Neuronal stem cell (in vitro differentiated cells): ENCODE measurements around the gene CMYA5.

Experiments
- DNase-seq: peaks from one replicate; pipeline ENCODE4 v3.0.0-alpha.2; 2013; ENCODE audit warnings: low spot score
- H2AFZ ChIP-seq: one replicate; pipeline ENCODE4 v1.6.1; 2013; ENCODE audit warnings: mild to moderate bottlenecking, low read length, inconsistent platforms
- H2AK5ac ChIP-seq: 2 replicates; pipeline ENCODE4 v1.6.1; 2013; ENCODE audit warnings: low read depth, mild to moderate bottlenecking, inconsistent platforms, low read length, moderate library complexity, mixed read lengths
- H2BK120ac ChIP-seq: 2 replicates; pipeline ENCODE4 v1.6.1; 2013; ENCODE audit warnings: low read depth, mild to moderate bottlenecking, inconsistent platforms, low read length, moderate library complexity, mixed read lengths
- H2BK12ac ChIP-seq: one replicate; pipeline ENCODE4 v1.6.1; 2013; ENCODE audit warnings: low read length, inconsistent platforms
- H2BK15ac ChIP-seq: 2 replicates; pipeline ENCODE4 v1.6.1; 2013; ENCODE audit warnings: mild to moderate bottlenecking, low read length, inconsistent platforms, mixed read lengths
- H2BK5ac ChIP-seq: one replicate; pipeline ENCODE4 v1.6.1; 2013; ENCODE audit warnings: inconsistent platforms, mild to moderate bottlenecking, low read length, moderate library complexity
- H3K14ac ChIP-seq: one replicate; pipeline ENCODE4 v1.6.1; 2013; ENCODE audit warnings: low read length, inconsistent platforms
- H3K18ac ChIP-seq: 2 replicates; pipeline ENCODE4 v1.6.1; 2013; ENCODE audit warnings: low read length, inconsistent platforms
- H3K23ac ChIP-seq: 2 replicates; pipeline ENCODE4 v1.6.1; 2013; ENCODE audit warnings: low read depth, mild to moderate bottlenecking, mixed read lengths, low read length, inconsistent platforms; ENCODE audit not compliant: poor library complexity
- H3K27ac ChIP-seq: replicated peaks from 3 replicates; pipeline ENCODE4 v1.5.1; 2013; ENCODE audit warnings: low read length, inconsistent platforms
- H3K27me3 ChIP-seq, 3 experiments: 2 replicates each; pipeline ENCODE4 v1.6.1; 2013; ENCODE audit warnings: low read length in 3 of 3, mild to moderate bottlenecking in 2 of 3, inconsistent platforms in 1 of 3, low read depth in 1 of 3, mixed read lengths in 1 of 3, moderate library complexity in 1 of 3; ENCODE audit not compliant: control insufficient read depth in 3 of 3, insufficient read depth in 3 of 3
- H3K36me3 ChIP-seq, 2 donors: replicated peaks in 1 of 2; 2 replicates each; pipeline ENCODE4 v1.6.1; 2013; ENCODE audit warnings: low read length in 2 of 2; ENCODE audit not compliant: control insufficient read depth in 2 of 2, insufficient read depth in 2 of 2
- H3K4ac ChIP-seq: 2 replicates; pipeline ENCODE4 v1.6.1; 2013; ENCODE audit warnings: inconsistent platforms, mild to moderate bottlenecking, low read length, moderate library complexity
- H3K4me1 ChIP-seq, 2 donors: 1 replicate in 1 of 2; 2 replicates in 1 of 2; pipeline ENCODE4 v1.6.1; 2013; ENCODE audit warnings: low read length in 2 of 2, low read depth in 1 of 2; ENCODE audit not compliant: control insufficient read depth in 2 of 2, insufficient read depth in 1 of 2
- H3K4me2 ChIP-seq: one replicate; pipeline ENCODE4 v1.6.1; 2013; ENCODE audit warnings: mild to moderate bottlenecking, low read length, inconsistent platforms; ENCODE audit not compliant: insufficient read depth, poor library complexity, severe bottlenecking
- H3K4me3 ChIP-seq, 2 donors: 2 replicates each; pipeline ENCODE4 v1.5.1; 2013; ENCODE audit warnings: low read length in 2 of 2, mild to moderate bottlenecking in 2 of 2, inconsistent platforms in 1 of 2, moderate library complexity in 1 of 2
- H3K79me1 ChIP-seq: one replicate; pipeline ENCODE4 v1.6.1; 2013; ENCODE audit warnings: low read depth, mild to moderate bottlenecking, inconsistent platforms, low read length, moderate library complexity
- H3K9ac ChIP-seq: one replicate; pipeline ENCODE4 v1.6.1; 2013; ENCODE audit warnings: mild to moderate bottlenecking, low read depth, low read length, inconsistent platforms; ENCODE audit not compliant: poor library complexity
- H3K9me3 ChIP-seq, 2 donors: replicated peaks in 1 of 2; 2 replicates each; pipeline versions ENCODE3 to v1.6.1; 2013; ENCODE audit warnings: low read length in 2 of 2, mild to moderate bottlenecking in 2 of 2, inconsistent platforms in 1 of 2, low read depth in 1 of 2, mixed read lengths in 1 of 2, moderate library complexity in 1 of 2; ENCODE audit not compliant: control insufficient read depth in 2 of 2, insufficient read depth in 1 of 2
- H4K8ac ChIP-seq: one replicate; pipeline ENCODE4 v1.6.1; 2013; ENCODE audit warnings: low read depth, mild to moderate bottlenecking, inconsistent platforms, low read length, moderate library complexity
- H4K91ac ChIP-seq: one replicate; pipeline ENCODE4 v1.6.1; 2013; ENCODE audit warnings: low read length, low read depth, mild to moderate bottlenecking, inconsistent platforms; ENCODE audit not compliant: poor library complexity
- WGBS, 2 donors: extraction: QIAGEN DNeasy Blood & Tissue Kit; methylation state at CpG; one replicate each; pipeline ENCODE4 v1.1.7; 2013; ENCODE audit warnings: missing lambda C conversion rate in 2 of 2, mixed read lengths in 1 of 2; ENCODE audit not compliant: insufficient read length in 2 of 2, insufficient replicate concordance in 1 of 2; ENCODE audit errors: extremely low coverage in 2 of 2; 5-methylcytosine and 5-hydroxymethylcytosine counted together

CMYA5 gene

GRCh38 chr5:79825802-79826201 is 136.2 kb downstream of the CMYA5 start:
- Histone ChIP-seq H2BK15ac (no peak overlapping the region), H3K4me1 (no peaks in the 10 kb centered on the region)

GRCh38 chr5:79827159-79827629 is 137.6 kb downstream of the CMYA5 start:
- no peak overlapping the region for H3K4me3 ChIP-seq

More at GRCh38 chr5:79825802-79826201, 136.2 kb downstream of the CMYA5 start:
- Histone ChIP-seq H3K18ac (no peak overlapping the region), H2AK5ac (no peak overlapping the region), H3K79me1 (no peaks in the 10 kb centered on the region), H3K23ac (no peak overlapping the region), H4K91ac (no peak overlapping the region), H3K4me2 (no peak overlapping the region), H3K27me3 (peaks cover 0 to 8% (median 0%) of the 10 kb centered on the region in 3 experiments), H2BK5ac (no peak overlapping the region), H3K9me3 (no peaks in the 10 kb centered on the region), H3K27ac (no peak overlapping the region), H2AFZ (no peak overlapping the region), H2BK120ac (no peak overlapping the region), H3K4me3 (no peak overlapping the region), H3K9ac (no peak overlapping the region), H2BK12ac (no peak overlapping the region), H3K36me3 (no peaks in the 10 kb centered on the region), H3K4ac (no peak overlapping the region), H4K8ac (no peak overlapping the region), H3K14ac (no peak overlapping the region)
- WGBS, 2 donors = no CpG with 5 or more reads among the region's 1 CpG
- DNase-seq = no peak

GRCh38 chr5:79829260-79829659 is 139.6 kb downstream of the CMYA5 start:
- H4K91ac ChIP-seq = peak overlapping the region; percentile 16
- H3K27me3 ChIP-seq = peaks cover 0 to 7% (median 0%) of the 10 kb centered on the region in 3 experiments
- no peak overlapping the region for H2BK15ac ChIP-seq
- H3K79me1 ChIP-seq = no peaks in the 10 kb centered on the region
- H3K27ac ChIP-seq = no peak overlapping the region
- H4K8ac ChIP-seq = no peak overlapping the region
- H2AK5ac ChIP-seq = no peak overlapping the region
- H3K4ac ChIP-seq = no peak overlapping the region
- no peak overlapping the region for H3K4me2 ChIP-seq
- DNase-seq = no peak
- no peaks in the 10 kb centered on the region for H3K36me3 ChIP-seq
- H3K4me3 ChIP-seq = no peak overlapping the region
- H2AFZ ChIP-seq = no peak overlapping the region
- no peak overlapping the region for H2BK120ac ChIP-seq
- no peak overlapping the region for H3K23ac ChIP-seq
- H3K4me1 ChIP-seq = no peaks in the 10 kb centered on the region
- H3K9ac ChIP-seq = no peak overlapping the region
- H3K18ac ChIP-seq = peak overlapping the region; percentile 33
- WGBS, 2 donors = no CpG with 5 or more reads among the region's 9 CpGs
- no peak overlapping the region for H3K14ac ChIP-seq
- H3K9me3 ChIP-seq = no peaks in the 10 kb centered on the region
- H2BK12ac ChIP-seq = peak overlapping the region; percentile 28
- no peak overlapping the region for H2BK5ac ChIP-seq

More at GRCh38 chr5:79827159-79827629, 137.6 kb downstream of the CMYA5 start:
- Histone ChIP-seq H4K8ac (no peak overlapping the region), H3K4ac (no peak overlapping the region), H3K9ac (no peak overlapping the region), H2BK12ac (no peak overlapping the region), H3K18ac (no peak overlapping the region), H2AK5ac (no peak overlapping the region), H3K36me3 (no peaks in the 10 kb centered on the region), H3K27me3 (peaks cover 0 to 8% (median 0%) of the 10 kb centered on the region in 3 experiments), H3K14ac (no peak overlapping the region), H3K27ac (no peak overlapping the region), H3K23ac (no peak overlapping the region), H2BK5ac (no peak overlapping the region), H3K4me1 (no peaks in the 10 kb centered on the region), H3K9me3 (no peaks in the 10 kb centered on the region), H2BK15ac (no peak overlapping the region), H2BK120ac (no peak overlapping the region), H3K4me2 (no peak overlapping the region), H2AFZ (no peak overlapping the region), H4K91ac (no peak overlapping the region), H3K79me1 (no peaks in the 10 kb centered on the region)
- no CpG with 5 or more reads among the region's 2 CpGs for WGBS, 2 donors
- DNase-seq = no peak

GRCh38 chr5:79831381-79832309 is 142.0 kb downstream of the CMYA5 start:
- no peak overlapping the region for H3K18ac ChIP-seq
- peaks cover 0 to 5% (median 0%) of the 10 kb centered on the region in 3 experiments for H3K27me3 ChIP-seq
- no peaks in the 10 kb centered on the region for H3K9me3 ChIP-seq
- H3K9ac ChIP-seq = no peak overlapping the region
- no peak overlapping the region for H3K23ac ChIP-seq
- no peak overlapping the region for H3K4ac ChIP-seq
- no peak overlapping the region for H4K91ac ChIP-seq
- H3K79me1 ChIP-seq = no peaks in the 10 kb centered on the region
- no peaks in the 10 kb centered on the region for H3K36me3 ChIP-seq
- H2AFZ ChIP-seq = no peak overlapping the region
- H3K27ac ChIP-seq = no peak overlapping the region
- no CpG with 5 or more reads among the region's 10 CpGs for WGBS, 2 donors
- no peak overlapping the region for H2BK12ac ChIP-seq
- H2BK5ac ChIP-seq = no peak overlapping the region
- no peaks in the 10 kb centered on the region for H3K4me1 ChIP-seq
- no peak for DNase-seq
- no peak overlapping the region for H2BK15ac ChIP-seq
- H2BK120ac ChIP-seq = no peak overlapping the region
- no peak overlapping the region for H4K8ac ChIP-seq
- no peak overlapping the region for H3K4me3 ChIP-seq
- no peak overlapping the region for H2AK5ac ChIP-seq
- H3K4me2 ChIP-seq = no peak overlapping the region
- H3K14ac ChIP-seq = no peak overlapping the region
